ENCODE measurements around the gene FAM171A1.
"Not testable (repeated sequence)": the region's sequence is repeated elsewhere in the genome, so short reads cannot be mapped to it uniquely, and the experiment has no call there.

Gene FAM171A1

GRCh38 chr10:15370856-15371701 is at the start of gene FAM171A1:
Gene FAM171A1, minus strand, starts transcription at chr10:15371289. Its CDS starts 237 bp downstream, at chr10:15371052.
- DNase-seq (ENCODE audit: low read depth, low spot score): peak; percentile 89

- DNase-seq (ENCODE audit: low read depth, low spot score): no peak
Observed at GRCh38 chr10:15420858-15421257, 49.8 kb upstream of the FAM171A1 start.

- peak; percentile 55 for DNase-seq (ENCODE audit: low read depth, low spot score)
Observed at GRCh38 chr10:15419279-15419874, 48.3 kb upstream of the FAM171A1 start.

- DNase-seq (ENCODE audit: low read depth, low spot score): no peak
Observed at GRCh38 chr10:15416034-15416433, 44.9 kb upstream of the FAM171A1 start.

- DNase-seq (ENCODE audit: low read depth, low spot score): no peak
Observed at GRCh38 chr10:15411010-15411409, 39.9 kb upstream of the FAM171A1 start.

- DNase-seq (ENCODE audit: low read depth, low spot score): not testable (repeated sequence)
Observed at GRCh38 chr10:15409350-15409749, 38.3 kb upstream of the FAM171A1 start.

- no peak for DNase-seq (ENCODE audit: low read depth, low spot score)
Observed at GRCh38 chr10:15408557-15408956, 37.5 kb upstream of the FAM171A1 start.

GRCh38 chr10:15405319-15405718 is 34.2 kb upstream of the FAM171A1 start:
- DNase-seq (ENCODE audit: low read depth, low spot score): no peak

- DNase-seq (ENCODE audit: low read depth, low spot score): no peak
Observed at GRCh38 chr10:15401382-15401781, 30.3 kb upstream of the FAM171A1 start.

- not testable (repeated sequence) for DNase-seq (ENCODE audit: low read depth, low spot score)
Observed at GRCh38 chr10:15400461-15400860, 29.4 kb upstream of the FAM171A1 start.

GRCh38 chr10:15399060-15399661 is 28.1 kb upstream of the FAM171A1 start:
- DNase-seq (ENCODE audit: low read depth, low spot score): no peak

- DNase-seq (ENCODE audit: low read depth, low spot score): no peak
Observed at GRCh38 chr10:15395935-15396334, 24.8 kb upstream of the FAM171A1 start.

GRCh38 chr10:15393139-15393825 is 22.2 kb upstream of the FAM171A1 start:
- no peak for DNase-seq (ENCODE audit: low read depth, low spot score)

- no peak for DNase-seq (ENCODE audit: low read depth, low spot score)
Observed at GRCh38 chr10:15391491-15391890, 20.4 kb upstream of the FAM171A1 start.

- not testable (repeated sequence) for DNase-seq (ENCODE audit: low read depth, low spot score)
Observed at GRCh38 chr10:15388172-15388571, 17.1 kb upstream of the FAM171A1 start.

GRCh38 chr10:15387021-15387420 is 15.9 kb upstream of the FAM171A1 start:
- no peak for DNase-seq (ENCODE audit: low read depth, low spot score)

- DNase-seq (ENCODE audit: low read depth, low spot score): no peak
Observed at GRCh38 chr10:15385552-15386455, 14.7 kb upstream of the FAM171A1 start.

GRCh38 chr10:15381420-15381819 is 10.3 kb upstream of the FAM171A1 start:
- no peak for DNase-seq (ENCODE audit: low read depth, low spot score)

- no peak for DNase-seq (ENCODE audit: low read depth, low spot score)
Observed at GRCh38 chr10:15379078-15379477, 8.0 kb upstream of the FAM171A1 start.

- no peak for DNase-seq (ENCODE audit: low read depth, low spot score)
Observed at GRCh38 chr10:15378569-15378968, 7.5 kb upstream of the FAM171A1 start.

- DNase-seq (ENCODE audit: low read depth, low spot score): no peak
Observed at GRCh38 chr10:15374566-15374965, 3.5 kb upstream of the FAM171A1 start.
